NCI-H1092 (cell line): ENCODE results near the gene COBLL1.

Experiments used
- DNase-seq: peaks from one replicate; lab custom pipeline; 2025; lab: John Stamatoyannopoulos, UW

COBLL1 gene

GRCh38 chr2:164756773-164757172 is 84.8 kb downstream of the COBLL1 start:
- no peak for DNase-seq

GRCh38 chr2:164755952-164756351 is 85.7 kb downstream of the COBLL1 start:
- DNase-seq = no peak

DNA sequence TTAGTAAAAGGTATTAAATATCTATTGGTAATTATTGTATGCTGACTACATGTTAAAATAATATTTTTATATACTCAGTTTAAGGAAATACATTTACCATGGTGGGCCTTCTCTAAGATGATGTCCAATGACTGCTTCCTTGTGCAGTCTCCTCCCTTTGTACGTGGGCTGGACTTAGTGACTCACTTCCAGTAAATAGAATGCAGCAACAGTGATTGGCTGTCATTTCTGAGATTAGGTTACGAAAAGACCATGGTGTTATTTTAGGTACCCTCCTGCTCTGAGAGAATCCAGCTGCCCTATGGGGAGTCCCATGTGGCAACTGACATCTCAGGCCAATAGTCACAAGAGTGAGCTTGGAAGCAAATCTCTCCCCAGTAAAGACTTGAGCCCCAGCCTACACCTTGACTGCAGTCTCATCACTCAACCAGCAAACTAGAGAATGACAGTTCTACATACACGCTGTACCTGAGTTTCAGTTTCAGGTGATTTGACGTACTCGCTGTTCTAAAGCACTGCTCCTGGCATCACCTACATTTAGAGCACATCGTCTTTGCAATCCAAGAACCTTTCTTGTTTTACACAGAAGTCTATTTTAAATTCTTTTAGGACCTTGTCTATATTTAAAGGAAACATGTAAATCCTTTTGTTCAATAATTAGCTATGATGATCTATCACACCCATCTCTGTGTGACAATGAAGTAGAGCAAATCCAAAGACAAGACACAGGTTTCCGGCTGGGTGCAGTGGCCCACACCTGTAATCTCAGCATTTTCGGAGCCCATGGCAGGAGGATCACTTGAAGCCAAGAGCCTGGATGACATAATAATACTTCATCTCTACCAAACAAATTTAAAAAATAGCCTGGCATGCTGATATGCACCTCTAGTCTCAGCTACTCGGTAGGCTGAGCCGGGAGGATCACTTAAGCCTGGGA is 87.2 kb downstream of the COBLL1 start:
- DNase-seq = no peak

DNA sequence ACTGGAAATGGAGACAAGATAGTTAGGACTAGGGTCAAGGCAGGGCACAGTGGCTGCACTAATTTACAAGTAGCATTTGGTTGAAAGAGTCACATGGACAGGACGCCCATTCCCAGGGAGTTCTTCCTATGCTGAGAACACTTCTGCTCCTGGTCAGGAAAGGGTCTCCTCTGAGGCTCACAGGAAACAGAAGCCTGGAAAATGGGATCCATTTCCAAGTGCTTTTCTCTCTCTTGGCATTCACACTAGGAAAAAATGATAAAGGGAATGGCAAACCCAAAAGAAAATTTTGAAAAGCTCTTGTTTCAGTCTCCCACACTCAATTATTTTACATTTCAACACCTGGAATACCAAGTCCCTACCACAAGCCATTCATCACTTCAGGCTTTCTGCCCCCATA is 88.7 kb downstream of the COBLL1 start:
- no peak for DNase-seq

DNA sequence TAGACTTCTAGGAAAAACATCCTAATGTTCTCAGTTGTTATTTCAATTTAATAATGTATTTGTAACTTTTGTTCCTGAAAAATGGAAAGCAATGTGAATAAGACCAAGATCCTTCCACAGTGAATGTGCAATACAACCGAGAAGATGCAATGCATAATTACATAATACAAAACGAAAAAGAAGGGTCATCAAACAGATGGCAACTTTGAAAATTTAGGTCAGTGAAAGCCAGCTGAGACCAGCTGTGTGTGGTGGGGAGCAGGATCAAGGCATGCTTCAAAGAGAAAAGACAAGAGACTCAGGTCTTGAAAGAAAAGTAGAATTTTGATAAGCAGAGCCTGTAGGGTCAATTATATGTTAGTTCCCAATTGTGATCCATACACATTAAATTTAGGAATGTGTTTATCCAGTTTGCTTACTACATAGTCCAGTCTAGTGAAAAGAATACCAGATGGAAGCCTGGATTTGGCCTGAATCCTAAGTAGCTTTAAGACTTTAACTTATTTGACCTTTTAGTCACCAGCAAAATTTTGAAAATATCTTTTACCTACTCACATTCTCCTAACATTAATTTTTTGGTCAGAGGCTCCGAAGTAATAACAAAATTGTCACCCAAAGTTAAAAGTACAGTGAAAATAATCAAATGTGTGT is 93.7 kb downstream of the COBLL1 start:
- no peak for DNase-seq

GRCh38 chr2:164747140-164747539 is 94.5 kb downstream of the COBLL1 start:
- no peak for DNase-seq

GRCh38 chr2:164746713-164747112 is 94.9 kb downstream of the COBLL1 start:
- no peak for DNase-seq

- DNase-seq = no peak
These were observed 96.4 kb downstream of the COBLL1 start for GRCh38 chr2:164745012-164745797.

DNA sequence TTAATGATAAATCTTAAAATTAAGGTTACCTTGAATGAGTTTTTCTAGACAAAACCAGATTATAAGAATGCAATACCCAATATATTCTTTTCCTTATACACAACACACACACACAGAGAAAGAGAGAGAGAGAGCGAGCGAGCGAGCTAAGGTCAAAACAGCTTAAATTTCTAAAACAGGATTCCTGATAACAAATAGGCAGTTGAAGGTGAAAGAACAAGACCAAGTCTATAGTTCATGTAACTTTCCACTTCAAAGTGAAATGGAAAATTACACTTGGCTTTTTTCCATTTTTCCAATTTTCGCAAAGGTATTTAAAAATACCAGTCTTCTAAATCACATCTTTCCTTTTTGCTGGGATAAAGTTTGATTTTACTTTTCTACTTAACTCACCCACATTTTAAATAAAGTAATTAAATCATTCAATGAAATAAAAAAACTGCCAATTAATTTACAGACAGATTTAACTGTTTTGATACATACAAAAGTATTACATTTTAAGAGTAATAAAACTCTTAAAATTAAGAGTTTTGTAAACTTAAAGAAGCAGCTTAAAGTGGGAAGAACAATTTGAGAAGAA is 98.8 kb downstream of the COBLL1 start:
- DNase-seq = no peak

GRCh38 chr2:164739966-164740365 is 101.7 kb downstream of the COBLL1 start:
- no peak for DNase-seq

DNA sequence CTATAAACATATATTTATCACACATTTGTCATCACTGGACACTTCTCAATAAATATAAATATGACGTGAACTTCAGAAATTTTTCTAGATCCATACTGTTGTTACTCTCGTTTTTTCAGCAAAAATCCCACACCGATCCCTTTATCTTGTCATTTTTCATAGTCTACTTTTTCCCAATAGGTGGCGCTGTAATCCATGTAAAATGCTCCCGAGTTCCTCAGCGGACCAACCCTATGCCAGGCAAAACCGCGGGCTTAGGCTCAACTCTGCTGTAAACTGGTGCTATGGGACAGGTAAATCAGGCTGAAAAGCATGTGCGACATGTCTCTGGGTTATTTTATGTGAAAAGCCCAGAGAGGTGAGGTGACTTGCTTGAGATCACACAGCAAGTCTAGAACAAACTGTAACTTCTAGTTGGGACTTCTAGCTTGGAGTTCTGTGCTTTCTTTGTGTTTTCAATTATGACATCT is 104.0 kb downstream of the COBLL1 start:
- DNase-seq = peak; percentile 47

DNA sequence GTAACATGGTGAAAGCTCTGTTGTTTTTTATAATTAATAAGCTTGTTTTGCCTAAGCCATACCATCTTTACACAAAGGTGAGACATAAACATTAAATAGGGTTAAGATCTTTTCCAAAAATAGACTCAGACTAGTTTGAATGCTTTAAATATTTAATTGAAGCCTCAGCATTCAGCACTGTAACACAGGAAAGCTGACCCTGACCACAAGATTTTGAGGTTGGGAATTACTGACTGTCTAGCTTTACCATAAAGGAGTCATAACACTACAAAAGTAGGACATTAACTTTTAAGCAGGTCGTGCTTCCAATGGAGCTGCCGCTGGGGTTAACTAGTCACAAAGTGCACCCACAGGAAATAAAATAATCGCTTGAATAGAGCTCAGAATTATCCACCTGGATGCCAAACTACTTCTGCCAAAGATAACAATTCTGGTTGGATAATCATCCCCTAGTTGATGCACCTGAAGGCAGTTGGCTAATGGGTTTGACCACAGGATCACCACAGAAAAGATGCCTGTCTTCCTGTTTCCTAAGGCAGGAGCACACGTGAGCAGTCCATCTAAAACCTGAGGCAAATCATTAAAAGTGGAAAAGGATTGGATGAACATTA is 106.2 kb downstream of the COBLL1 start:
- no peak for DNase-seq

DNA sequence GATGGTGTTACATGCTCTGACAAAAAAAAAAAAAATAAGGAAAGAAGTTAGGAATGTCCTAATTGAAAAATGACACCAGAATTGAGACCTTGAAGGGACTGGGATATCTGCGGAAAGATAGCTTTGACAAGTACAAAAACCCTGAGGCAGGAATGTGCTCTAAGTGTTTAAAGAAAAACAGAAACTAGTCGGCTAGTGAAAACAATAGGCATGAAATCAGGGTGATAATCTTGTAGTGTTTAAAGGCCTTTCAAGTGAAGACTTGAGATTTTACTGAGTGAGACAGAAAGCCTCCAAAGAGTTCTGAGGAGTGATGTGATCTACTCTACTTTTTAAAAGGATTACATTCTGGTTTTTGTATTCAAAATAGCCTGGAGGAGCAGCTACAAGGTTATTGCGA is 107.4 kb downstream of the COBLL1 start:
- no peak for DNase-seq

GRCh38 chr2:164725542-164725941 is 116.1 kb downstream of the COBLL1 start:
- DNase-seq = no peak

- DNase-seq = no peak
These were observed 118.8 kb downstream of the COBLL1 start for GRCh38 chr2:164722616-164723338.

DNA sequence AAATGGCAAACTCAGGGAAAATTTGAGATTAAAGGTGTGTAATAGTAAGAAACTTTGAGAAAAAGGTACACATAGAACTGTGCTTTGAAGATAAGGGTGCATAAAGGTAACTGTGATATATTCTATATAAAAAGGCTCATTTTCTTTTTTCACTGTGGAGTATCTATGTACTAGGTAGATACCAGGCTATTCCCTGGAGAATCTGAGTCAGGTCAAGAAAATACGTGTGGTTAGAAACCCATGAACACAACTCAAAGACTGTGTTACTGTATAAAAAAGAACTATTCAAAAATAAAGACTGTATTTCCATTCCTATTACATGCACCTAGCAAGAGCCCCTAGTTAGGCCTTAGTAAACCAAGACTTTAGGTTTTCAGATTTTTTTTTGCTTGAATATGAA is 120.2 kb downstream of the COBLL1 start:
- no peak for DNase-seq

DNA sequence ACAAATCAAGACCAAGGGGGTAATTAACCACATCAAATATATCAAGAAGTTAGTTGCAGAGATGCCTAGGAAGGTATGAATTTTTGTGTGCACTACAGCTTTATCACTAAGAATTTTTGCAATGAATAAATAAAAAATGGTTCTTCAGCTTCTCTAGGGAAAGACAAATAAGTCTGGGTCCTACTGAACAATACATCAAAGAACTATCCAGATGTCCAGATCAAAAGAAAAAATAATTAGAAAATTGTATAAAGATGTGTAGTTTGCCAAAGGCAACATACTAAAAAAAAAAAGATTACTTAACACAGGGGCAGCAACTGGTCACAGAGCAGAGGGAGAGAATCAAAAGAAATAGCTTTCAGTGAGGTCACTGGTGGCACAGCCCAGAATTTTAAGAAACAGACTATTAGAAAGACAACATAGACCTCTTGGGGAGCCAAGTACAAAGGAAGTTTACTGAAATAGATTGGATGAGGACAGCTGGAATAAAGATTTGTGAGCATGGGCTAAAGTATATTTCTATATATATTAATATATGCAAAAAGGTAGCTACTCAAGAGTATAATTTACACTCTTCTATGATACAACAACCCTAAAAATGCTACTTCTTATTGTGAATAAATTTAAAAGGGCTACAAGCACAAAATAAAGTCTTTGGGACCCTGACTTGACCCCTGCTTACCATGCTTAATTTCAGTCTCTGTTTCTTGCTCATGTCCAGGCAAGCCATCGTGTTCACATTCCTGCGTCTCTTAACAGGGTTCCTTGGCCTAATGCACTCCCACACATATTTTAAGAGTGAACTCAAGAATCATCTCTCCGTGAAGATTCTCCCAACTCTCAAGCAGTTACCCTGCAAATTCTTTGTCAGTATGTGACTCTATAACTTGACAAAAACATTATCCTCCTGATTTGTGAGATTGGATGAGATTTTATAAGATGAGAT is 121.4 kb downstream of the COBLL1 start:
- no peak for DNase-seq

GRCh38 chr2:164717000-164717803 is 124.4 kb downstream of the COBLL1 start:
- no peak for DNase-seq

DNA sequence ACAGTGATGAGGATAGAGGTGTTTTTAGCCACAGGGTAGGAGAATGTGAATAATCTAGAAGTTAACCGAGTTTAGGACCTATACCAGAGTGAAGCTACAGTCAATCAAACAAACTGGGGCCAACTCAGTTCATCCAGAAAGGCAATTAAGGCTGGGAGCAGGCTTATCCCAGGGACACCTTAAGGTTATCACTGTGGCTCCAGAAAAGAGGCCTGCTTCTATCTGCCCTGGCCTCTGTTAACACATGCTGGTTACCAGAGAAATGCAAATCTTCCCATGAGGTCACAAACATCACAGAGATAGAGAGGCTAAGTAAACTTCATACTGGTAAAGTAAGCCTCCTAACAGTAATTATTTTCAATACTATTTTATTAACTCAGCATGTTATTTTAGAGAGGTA is 127.2 kb downstream of the COBLL1 start:
- no peak for DNase-seq
